Progenitor cell of endocrine pancreas (in vitro differentiated cells): ENCODE measurements around the gene CYP4F3. TPM values are rescaled to one million over a fixed set of nuclear protein-coding genes. Genes with fewer than 3 reads are reported as not detected.

Experiments used
- DNase-seq: peaks from one replicate; pipeline ENCODE4 v3.0.0; 2021; ENCODE audit warnings: low spot score; ENCODE audit not compliant: unreplicated experiment
- H3K27ac Mint-ChIP-seq: 2 replicates; pipeline ENCODE4 v1.8.0; 2021; ENCODE audit warnings: mild to moderate bottlenecking, moderate library complexity, mixed read lengths
- H3K27me3 Mint-ChIP-seq: 2 replicates; pipeline ENCODE4 v1.8.0; 2021; ENCODE audit warnings: mixed read lengths
- H3K36me3 Mint-ChIP-seq: 2 replicates; pipeline ENCODE4 v1.8.0; 2022; ENCODE audit warnings: mixed read lengths; ENCODE audit not compliant: insufficient read depth
- H3K4me1 Mint-ChIP-seq: 2 replicates; pipeline ENCODE4 v1.8.0; 2021; ENCODE audit warnings: low read depth, mixed read lengths
- H3K4me3 Mint-ChIP-seq: 2 replicates; pipeline ENCODE4 v1.8.0; 2021; ENCODE audit warnings: low read depth, mild to moderate bottlenecking, moderate library complexity, mixed read lengths
- H3K9me3 Mint-ChIP-seq: 2 replicates; pipeline ENCODE4 v1.8.0; 2021; ENCODE audit warnings: low read depth, mixed read lengths
- CTCF ChIP-seq: fragments of 200-600 bp; sonication (generic); IDR thresholded peaks from one replicate; pipeline ENCODE4 v1.5.0; 2021; ENCODE audit warnings: antibody characterized with exemption, mild to moderate bottlenecking; ENCODE audit not compliant: unreplicated experiment
- total RNA-seq: library from RNA; stranded (reverse); gene quantifications from 2 replicates; pipeline ENCODE4 v1.2.1, GENCODE V29; 2021

The CYP4F3 gene
- total RNA-seq, 1 donor from 2014 or later, result not detected

GRCh38 chr19:15623711-15624318 is 16.9 kb upstream of the CYP4F3 start:
- H3K4me1 Mint-ChIP-seq, result no peaks in the 10 kb centered on the region
- H3K27ac Mint-ChIP-seq, result no peak overlapping the region
- H3K27me3 Mint-ChIP-seq, result no peaks in the 10 kb centered on the region
- H3K4me3 Mint-ChIP-seq, result no peak overlapping the region
- H3K9me3 Mint-ChIP-seq, result peaks cover 43% of the 10 kb centered on the region
- DNase-seq, result no peak
- TF ChIP-seq CTCF, result no peak
- peaks cover 2% of the 10 kb centered on the region for H3K36me3 Mint-ChIP-seq

GRCh38 chr19:15628236-15629002 is 12.3 kb upstream of the CYP4F3 start:
- H3K4me1 Mint-ChIP-seq, result no peaks in the 10 kb centered on the region
- DNase-seq, result no peak
- no peak overlapping the region for H3K4me3 Mint-ChIP-seq
- H3K36me3 Mint-ChIP-seq, result no peaks in the 10 kb centered on the region
- H3K9me3 Mint-ChIP-seq, result peaks cover 41% of the 10 kb centered on the region
- H3K27ac Mint-ChIP-seq, result no peak overlapping the region
- no peak for TF ChIP-seq CTCF
- no peaks in the 10 kb centered on the region for H3K27me3 Mint-ChIP-seq

- no peak overlapping the region for H3K27ac Mint-ChIP-seq
- DNase-seq, result no peak
- H3K36me3 Mint-ChIP-seq, result no peaks in the 10 kb centered on the region
- no peaks in the 10 kb centered on the region for H3K27me3 Mint-ChIP-seq
- H3K9me3 Mint-ChIP-seq, result peaks cover 46% of the 10 kb centered on the region
- no peaks in the 10 kb centered on the region for H3K4me1 Mint-ChIP-seq
- H3K4me3 Mint-ChIP-seq, result no peak overlapping the region
- no peak for TF ChIP-seq CTCF
Measured at GRCh38 chr19:15629003-15629880, 11.5 kb upstream of the CYP4F3 start.

GRCh38 chr19:15631817-15632216 is 8.9 kb upstream of the CYP4F3 start:
- Mint-ChIP-seq H3K4me3 (no peak overlapping the region), H3K9me3 (peaks cover 47% of the 10 kb centered on the region), H3K27ac (no peak overlapping the region), H3K4me1 (no peaks in the 10 kb centered on the region), H3K27me3 (no peaks in the 10 kb centered on the region), H3K36me3 (no peaks in the 10 kb centered on the region)
- TF ChIP-seq CTCF, result no peak
- no peak for DNase-seq
